GM18951 (cell line): ENCODE measurements around the gene LIF.

Source experiments
- POLR2A ChIP-seq: IDR thresholded peaks from 4 replicates; pipeline ENCODE4 v1.6.1; 2011; ENCODE audit warnings: mild to moderate bottlenecking; ENCODE audit not compliant: insufficient read length, insufficient read depth; ENCODE audit errors: extremely low read depth
- in situ Hi-C: fragments of 300-500 bp; cut with MboI; formaldehyde crosslinking; loops from one replicate; pipeline ENCODE4 v1.12.0; 2022; ENCODE audit warnings: low sequenced_read_pairs, mixed read lengths, inconsistent platforms; ENCODE audit not compliant: unreplicated experiment

LIF gene

GRCh38 chr22:30244066-30244465, 2.5 kb downstream of the LIF start:
- in situ Hi-C loops: loop anchor here (25.0 kb wide), 1 partner anchor 132 kb away; no protein-coding TSS in a partner anchor
- no peak for TF ChIP-seq POLR2A

GRCh38 chr22:30243661-30244060, 2.9 kb downstream of the LIF start:
- TF ChIP-seq POLR2A: no peak
- in situ Hi-C loops: loop anchor here (25.0 kb wide), 1 partner anchor 131 kb away; no protein-coding TSS in a partner anchor

DNA sequence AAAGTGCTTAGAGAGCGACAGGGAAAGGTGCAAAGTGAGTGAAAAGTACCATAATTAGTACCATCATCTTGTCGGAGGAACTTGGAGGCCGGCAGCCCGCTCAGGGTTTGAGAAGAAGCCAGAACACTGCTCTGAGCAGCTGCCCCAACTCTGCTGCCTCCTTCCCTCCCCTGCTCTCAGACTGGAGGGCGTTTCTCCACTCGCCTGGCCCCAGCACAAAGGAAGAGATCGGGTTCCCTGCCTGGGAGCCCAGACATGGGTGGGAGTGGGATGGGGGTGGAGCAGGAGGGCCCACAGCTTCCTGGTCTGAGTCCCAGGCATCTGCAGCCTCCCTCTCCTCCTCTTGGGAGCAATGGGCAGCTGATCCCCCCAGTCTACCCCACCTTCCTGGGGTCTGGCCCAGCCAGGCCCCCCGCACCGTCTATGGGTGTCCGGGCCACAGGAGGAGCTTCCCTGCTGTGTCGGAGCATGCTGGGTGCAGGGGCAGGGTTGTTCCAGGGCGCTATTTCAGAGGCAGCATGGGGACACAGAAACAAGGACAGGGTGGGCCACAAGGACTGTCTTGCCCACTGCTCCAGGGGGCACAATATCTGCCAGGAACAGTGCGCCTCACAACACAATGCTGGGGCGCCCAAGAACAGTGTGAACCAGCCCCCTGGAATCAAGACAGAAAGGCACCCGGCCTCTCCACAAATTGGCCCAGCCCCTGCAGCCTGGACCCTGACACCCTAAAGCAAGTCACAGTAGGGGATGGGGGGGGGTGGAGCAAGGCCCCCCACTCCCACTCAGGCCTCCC, 4.8 kb downstream of the LIF start:
- no peak for TF ChIP-seq POLR2A
- in situ Hi-C loops: loop anchor here (25.0 kb wide), 1 partner anchor 129 kb away; no protein-coding TSS in a partner anchor

GRCh38 chr22:30240541-30241417, 5.8 kb downstream of the LIF start:
- no peak for TF ChIP-seq POLR2A
- in situ Hi-C loops: loop anchor here (25.0 kb wide), 1 partner anchor 128 kb away; no protein-coding TSS in a partner anchor

DNA sequence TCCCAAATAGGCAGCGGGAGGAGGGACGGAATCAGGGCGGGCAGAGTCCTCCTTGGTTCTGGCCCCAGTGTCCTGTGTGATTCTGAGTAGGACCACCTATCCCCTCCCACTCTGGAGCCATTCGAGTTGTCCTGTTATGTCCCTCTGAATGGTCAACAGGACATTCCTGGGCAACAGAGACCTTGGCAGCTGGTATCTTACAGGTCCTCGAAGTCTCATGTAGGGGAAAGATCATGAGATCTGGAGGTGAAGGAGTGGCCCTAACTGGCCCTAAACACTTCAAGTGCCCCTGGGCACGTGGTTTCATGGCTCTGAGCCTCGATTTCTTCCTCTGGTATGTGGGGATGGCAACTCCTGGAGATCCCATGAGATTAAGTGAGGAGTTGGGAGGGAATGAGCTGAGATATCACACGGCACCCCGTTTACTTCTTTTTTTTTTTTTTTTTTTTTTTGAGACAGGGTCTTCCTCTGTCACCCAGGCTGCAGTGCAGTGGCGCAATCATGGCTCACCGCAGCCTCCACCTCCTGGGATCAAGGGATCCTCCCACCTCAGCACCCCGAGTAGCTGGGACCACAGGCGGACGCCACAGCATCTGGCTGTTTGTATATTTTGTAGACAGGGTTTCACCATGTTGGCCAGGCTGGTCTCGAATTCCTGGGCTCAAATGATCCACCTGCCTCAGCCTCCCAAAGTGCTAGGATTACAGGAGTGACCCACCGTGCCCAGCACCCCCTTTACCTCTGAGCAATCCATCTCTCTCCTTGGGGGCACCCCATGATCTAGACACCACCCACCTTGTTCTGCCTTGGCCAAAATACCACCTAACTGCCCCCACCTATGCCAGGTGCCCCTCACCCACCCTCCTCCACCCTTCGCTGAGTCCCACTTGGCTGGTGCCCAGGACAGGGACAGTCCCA, 6.8 kb downstream of the LIF start:
- no peak for TF ChIP-seq POLR2A
- in situ Hi-C loops: loop anchor here (25.0 kb wide), 1 partner anchor 127 kb away; no protein-coding TSS in a partner anchor

- in situ Hi-C loops: loop anchor here (25.0 kb wide), 1 partner anchor 127 kb away; no protein-coding TSS in a partner anchor
- no peak for TF ChIP-seq POLR2A
These were observed 7.7 kb downstream of the LIF start for GRCh38 chr22:30238661-30239487.

DNA sequence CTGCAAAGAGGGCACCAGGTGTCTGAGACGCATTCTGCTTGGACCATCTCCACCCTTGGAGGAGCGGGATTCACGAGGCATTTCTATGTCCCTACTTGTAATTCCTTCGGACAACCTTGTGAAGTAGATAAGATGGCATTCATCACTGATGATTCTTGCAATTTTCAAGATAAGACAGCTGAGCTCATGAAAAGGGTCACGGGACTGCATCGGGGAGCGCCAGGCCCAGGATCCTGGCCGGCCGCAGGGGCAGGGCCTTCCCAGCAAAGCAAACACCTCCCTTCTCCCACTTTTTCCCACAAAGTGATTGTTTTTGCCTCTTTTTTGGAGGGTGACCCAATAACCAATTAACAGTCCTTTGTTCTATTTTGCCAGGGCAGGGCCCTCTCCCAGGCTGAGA, 8.4 kb downstream of the LIF start:
- in situ Hi-C loops: loop anchor here (25.0 kb wide), 1 partner anchor 126 kb away; no protein-coding TSS in a partner anchor
- TF ChIP-seq POLR2A: no peak

DNA sequence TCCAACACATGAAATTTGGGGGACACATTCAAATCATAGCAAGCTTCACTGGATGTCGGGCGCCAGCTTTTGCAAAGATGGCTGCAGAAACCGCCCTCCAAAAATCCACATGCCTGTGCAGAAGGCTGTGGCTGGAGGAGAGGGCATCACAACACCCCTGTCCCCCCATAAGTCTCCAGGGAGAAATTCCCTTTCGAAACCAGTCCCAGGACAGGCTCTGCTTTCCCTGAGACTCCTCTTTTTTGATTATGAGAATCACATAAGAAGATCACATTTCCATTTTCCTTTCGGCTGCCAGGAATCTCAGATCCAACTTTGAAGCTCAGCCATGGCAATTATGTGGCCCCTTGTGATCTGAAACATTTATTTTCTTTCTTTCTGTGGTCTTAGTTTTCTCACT, 9.7 kb downstream of the LIF start:
- no peak for TF ChIP-seq POLR2A
- in situ Hi-C loops: loop anchor here (25.0 kb wide), 1 partner anchor 125 kb away; no protein-coding TSS in a partner anchor

DNA sequence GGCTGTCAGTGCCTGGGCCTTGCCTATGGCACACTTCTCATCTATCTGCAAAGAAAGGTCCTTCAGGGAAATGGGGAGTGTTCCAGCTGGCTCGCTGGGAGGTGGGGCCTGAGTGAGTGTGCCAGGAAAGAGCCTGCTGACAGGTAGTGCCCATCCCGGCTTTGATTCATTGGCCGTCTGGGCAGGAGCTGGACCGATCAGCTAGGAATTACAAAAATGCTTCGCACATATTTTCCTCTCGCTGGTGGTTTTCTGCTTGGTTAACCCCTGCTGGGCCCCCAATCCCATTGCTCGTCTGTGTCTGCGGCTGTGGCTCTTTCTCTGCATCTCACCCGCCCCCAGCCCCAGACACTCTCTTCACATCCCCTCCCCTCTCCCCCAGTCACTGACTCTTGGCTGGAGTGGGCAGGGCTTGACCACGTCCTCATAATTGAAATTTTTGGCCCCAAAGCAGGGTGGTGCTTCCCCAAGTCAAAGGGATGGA, 10.8 kb downstream of the LIF start:
- in situ Hi-C loops: loop anchor here (25.0 kb wide), 1 partner anchor 123 kb away; no protein-coding TSS in a partner anchor
- no peak for TF ChIP-seq POLR2A

DNA sequence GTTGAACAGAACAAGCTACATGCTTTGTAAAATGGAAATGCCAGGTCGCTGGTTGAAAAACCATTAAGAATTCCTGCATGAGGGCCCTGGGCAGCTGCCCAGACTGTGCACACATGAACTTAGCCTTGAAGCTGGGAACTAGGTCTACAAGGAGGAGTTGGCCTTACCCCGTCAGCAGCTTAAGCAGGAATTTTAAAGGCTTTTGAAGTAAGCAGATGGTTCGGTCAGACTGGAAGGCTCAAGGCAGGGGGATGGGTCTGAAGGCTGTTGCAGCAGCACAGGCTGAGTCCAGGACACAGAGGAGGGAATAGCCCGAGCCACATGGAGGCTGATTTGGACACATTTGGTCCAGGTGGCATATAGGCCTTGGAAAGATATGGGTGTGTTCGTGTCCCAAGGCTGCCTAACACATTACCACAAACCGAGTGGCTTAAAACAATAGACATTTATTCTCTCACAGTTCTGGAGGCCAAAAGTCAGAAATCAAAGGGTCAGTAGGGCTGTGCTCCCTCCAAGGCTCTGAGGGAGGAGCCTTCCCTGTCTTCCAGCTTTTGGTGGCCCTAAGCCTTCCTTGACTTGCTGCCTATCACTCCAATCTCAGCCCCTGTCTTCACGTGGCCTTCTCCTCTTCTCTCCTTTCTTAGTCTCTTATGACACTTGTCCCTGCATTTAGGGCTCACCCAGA, 11.6 kb downstream of the LIF start:
- no peak for TF ChIP-seq POLR2A
- in situ Hi-C loops: loop anchor here (25.0 kb wide), 1 partner anchor 123 kb away; no protein-coding TSS in a partner anchor

GRCh38 chr22:30234325-30234724, 12.2 kb downstream of the LIF start:
- in situ Hi-C loops: loop anchor here (25.0 kb wide), 1 partner anchor 122 kb away; no protein-coding TSS in a partner anchor
